ENCODE measurements around the gene WWOX.

WWOX gene

GRCh38 chr16:78895681-78896080 lies 796.2 kb downstream of the WWOX start:
- no peak for DNase-seq

DNA sequence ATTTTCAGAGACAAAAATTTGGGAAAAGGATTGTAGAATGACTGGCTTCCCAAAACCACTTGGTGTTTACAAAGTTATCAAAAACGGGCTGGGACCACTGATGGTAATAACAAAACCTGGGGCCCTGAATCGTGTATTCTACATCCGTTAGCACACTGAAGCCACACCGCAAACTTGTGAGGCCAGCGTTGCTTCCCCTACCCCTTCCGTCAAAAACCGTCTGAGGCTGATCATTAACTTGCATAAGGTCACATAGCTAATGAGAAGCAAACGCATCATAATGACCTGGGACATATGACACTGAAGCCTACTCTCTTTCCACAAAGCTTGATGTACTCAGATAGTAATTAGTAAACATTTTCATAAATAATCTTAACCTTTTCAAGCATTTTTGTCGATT lies 796.8 kb downstream of the WWOX start:
- peak; percentile 38 for DNase-seq

GRCh38 chr16:78897299-78897698 lies 797.8 kb downstream of the WWOX start:
- no peak for DNase-seq

DNA sequence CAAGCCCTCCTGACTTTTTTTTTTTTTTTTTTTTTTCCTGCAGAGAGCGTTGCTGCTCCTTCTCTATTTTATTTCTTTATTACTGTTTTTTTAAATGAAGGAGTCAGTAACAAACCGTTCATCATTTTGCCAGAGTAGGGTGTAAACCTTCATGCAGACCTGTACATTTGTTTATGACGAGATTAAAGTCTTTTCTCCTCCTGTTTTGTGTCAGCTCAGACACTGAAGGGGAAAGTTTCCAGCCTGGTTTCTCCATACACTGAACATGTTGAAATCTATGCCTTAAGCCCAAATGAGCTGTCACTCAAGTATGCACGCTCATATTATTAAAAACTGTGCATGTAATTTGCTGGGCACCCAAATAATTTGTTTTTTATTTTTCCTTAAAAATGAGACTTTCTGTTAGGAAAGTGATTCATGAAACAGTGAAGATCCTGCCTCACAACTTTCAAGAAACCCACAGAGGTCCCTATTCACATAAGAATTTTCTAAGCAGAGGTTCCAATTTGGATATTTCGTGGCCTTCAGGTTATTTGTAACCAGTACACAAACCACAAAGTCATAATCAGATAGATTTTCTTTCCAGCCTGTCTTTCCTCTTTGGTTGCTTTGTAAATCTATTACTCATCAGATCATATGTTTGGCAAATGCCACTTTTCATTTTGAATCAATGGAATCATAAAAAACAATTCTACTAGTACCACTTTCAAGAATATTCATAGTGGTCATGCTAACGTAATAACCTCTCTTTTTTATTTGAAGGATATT lies 800.8 kb downstream of the WWOX start:
- DNase-seq, result no peak

GRCh38 chr16:78900966-78901365 lies 801.5 kb downstream of the WWOX start:
- DNase-seq, result no peak

DNA sequence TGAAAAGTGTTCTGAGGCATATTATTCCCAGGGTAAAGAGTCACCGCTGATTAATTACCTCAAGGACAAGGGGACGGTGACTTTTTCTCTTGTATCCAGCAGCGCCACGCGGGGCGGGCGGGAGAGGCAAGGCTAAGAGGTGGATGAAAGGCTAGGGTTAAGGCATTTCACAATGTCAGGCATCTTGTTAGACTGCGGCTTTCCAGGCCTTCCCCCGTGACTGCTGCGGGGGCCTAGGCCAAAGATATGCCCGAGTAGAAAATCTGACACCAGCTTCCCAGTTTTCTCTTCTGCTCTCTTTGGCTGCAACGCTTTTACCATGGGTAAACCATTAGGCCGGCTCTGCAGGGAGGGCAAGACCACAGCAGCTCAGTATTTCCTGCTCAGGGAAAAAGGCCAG lies 802.9 kb downstream of the WWOX start:
- no peak for DNase-seq

- no peak for DNase-seq
Observed at GRCh38 chr16:78903237-78903636, 803.8 kb downstream of the WWOX start.

DNA sequence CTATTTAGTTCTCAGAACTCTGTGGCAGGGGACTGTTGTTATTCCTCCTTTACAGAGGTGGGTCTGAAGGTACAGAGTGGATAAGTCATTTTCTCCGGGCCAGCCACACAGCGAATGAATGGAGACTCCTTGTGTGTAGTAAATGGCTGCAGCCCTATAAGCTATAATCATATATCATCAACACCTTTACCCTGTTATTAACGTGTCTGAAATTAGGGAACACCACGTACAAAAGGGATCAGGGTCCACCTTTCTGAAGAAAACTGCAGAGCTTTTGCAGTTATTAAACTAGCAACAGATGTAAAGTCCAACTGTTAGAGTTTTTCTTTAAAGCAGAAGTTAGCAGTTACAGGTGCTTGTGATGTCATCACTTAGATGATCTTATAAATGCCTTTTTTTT lies 804.4 kb downstream of the WWOX start:
- no peak for DNase-seq

DNA sequence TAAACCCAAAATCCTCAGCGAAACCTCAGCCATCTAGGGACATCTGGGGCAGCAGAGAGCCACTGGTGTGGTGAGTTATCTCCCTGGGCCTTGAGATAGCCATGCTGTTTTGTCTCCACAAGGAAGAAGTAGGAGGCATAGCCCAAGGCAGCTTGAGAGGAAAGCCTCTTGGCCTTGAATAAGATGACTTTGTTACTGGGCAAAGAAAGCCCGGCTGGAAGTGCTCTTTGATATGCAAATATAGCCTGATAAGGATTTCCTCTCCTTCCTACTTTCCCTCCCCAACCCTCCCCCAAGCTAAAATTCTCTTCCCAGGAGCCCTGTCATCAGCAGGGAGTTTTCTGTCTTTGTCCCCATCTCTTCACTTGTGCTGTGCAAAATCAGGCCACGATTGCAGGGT lies 806.7 kb downstream of the WWOX start:
- no peak for DNase-seq

DNA sequence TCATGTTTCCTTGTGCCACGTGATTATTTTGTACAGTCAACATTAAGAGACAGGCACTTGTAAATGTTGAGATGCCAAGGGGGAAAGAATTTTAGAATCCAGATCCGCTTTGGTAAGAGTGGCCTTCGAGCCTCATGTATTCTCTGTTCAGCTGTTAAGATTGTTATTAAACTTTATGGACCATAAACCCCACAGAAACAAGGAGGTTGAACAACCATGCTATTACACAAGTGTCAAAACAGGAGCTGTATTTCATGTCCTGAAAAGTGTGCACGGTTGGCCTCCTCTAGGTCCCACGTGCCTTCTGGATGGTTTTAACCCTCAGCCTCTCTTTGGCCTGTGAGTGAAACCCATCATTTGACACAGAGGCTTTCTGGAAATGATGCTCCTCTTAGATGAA lies 809.8 kb downstream of the WWOX start:
- no peak for DNase-seq

DNA sequence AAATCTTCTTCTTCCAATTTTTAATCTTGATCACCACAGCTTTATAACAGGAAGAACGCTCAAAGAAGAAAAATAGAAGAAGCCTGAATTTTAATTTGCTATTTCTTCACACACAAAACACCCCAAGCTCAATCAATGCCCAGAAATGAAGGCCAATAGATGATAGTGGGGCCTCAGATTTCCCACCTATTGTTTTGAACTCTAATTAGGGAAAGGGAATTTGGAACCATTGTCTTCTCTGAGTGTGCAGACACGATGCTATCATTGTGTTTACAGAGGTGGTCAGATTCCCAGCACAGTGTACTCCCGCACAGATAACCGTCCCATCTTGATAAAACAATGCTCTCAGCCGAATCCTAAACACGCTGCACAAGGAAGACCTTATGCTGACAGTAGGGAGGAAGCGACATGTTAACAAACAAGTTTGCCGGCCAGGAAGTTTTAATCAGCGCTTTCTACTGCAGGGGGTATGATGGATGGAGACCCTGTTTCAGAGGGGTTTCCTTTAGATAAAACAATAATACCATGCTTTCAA lies 816.4 kb downstream of the WWOX start:
- no peak for DNase-seq

- DNase-seq, result no peak
Observed at GRCh38 chr16:78916928-78917545, 817.6 kb downstream of the WWOX start.

GRCh38 chr16:78918805-78919305 lies 819.4 kb downstream of the WWOX start:
- DNase-seq, result no peak

GRCh38 chr16:78919852-78920251 lies 820.4 kb downstream of the WWOX start:
- DNase-seq, result no peak

GRCh38 chr16:78920621-78921020 lies 821.2 kb downstream of the WWOX start:
- DNase-seq, result no peak

DNA sequence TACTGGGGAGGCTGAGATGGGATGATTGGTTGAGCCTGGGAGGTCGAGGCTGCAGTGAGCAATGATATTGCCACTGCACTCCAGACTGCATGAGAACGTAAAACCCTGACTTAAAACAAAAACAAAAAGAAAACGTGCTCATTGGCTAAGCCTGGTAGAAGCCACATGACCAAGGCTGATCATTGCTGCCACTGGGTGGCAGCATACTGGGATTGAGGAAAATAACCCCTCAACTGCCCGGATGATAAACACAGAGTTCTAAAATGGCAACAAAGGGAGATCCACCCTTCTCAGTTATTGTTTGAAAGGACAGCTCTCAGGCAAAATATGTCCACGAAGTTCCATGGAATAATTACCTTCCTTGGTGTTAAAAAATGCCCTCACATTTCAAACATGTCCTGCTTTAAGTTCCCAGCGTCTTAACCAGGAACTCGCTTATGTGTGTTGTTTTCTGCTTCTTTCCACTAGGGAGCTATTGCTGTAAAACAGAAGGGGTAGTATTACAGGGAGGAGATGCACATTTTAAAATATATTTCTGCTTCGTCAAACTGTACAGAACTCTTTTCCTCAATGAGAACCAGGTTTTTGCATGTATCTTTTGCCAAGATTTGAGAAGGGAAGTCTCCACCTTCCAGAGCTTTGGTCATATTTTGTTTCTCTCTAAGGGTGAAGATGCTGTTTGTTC lies 825.8 kb downstream of the WWOX start:
- DNase-seq, result peak; percentile 41

DNA sequence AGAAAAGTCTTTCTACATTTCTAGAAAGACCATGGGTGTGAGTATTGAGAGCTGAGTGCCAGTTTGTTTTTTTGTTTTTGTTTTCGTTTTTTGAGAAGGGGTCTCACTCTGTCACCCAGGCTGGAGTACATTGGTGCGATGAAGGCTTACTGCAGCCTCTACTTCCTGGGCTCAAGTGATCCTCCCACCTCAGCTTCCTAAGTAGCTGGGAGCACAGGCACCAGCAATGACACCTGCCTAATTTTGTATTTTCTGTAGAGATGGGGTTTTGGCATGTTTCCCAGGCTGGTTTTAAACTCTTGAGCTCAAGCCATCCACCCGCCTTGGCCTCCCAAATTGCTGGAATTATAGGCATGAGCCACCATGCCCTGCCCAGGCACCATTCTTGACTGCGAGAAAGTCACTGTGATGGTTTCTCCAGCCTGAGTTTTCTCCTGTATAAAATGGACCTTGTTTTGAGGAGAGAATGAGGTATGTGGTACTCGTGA lies 827.3 kb downstream of the WWOX start:
- DNase-seq, result no peak

GRCh38 chr16:78927766-78928165 lies 828.3 kb downstream of the WWOX start:
- DNase-seq, result no peak

DNA sequence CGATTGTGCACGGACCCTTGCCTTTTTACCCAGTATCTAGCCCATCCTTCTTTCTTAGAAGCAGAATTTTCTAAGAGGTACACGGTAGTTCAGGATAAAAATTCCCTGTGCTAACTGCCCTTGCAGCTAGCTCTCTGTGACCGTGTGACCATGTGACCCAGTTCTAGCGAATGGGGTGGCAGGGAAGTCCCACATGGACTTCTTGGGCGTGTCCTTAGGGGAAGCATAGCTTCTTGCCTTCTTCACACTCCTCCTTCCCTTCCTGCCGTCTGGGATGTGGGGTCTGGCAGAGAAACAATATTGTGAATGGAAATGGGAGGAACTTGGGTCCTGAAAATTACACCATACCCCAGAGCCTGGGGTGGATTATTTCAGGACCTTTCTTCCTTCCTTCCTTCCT lies 830.4 kb downstream of the WWOX start:
- no peak for DNase-seq

- DNase-seq, result no peak
Observed at GRCh38 chr16:78930561-78930960, 831.1 kb downstream of the WWOX start.

DNA sequence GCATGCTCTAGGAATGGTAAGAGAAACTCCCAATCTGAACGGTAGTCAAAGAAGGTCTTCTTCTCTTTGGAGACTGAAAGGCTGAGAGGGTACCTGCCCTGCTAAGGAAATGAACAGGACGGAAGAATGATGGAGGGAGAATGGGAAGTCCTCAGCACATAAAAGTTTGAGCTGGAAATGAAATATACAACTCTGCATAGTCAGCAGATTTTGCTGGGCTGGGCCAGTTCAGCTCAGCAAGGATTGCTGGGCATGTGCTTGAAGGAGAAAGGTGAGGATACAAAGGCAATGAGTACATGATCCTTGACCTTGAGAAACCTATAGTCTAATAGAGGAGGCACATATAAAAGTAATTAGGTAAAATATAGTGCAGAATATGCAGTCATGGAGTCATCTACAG lies 831.8 kb downstream of the WWOX start:
- no peak for DNase-seq

DNA sequence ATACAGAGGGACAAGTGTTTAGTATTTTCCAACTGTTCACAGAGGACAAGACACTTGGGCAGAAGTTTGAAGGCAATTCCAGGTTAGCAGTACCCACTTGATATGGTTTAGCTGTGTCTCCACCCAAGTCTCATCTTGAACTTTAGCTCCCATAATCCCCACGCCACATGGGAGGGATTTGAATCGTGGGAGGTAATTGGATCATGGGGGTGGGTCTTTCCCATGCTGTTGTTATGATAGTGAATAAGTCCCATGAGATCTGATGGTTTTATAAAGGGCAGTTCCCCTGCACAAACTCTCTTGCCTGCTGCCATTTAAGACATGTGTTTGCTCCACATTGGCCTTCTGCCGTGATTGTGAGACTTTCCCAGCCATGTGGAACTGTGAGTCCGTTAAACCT lies 832.2 kb downstream of the WWOX start:
- no peak for DNase-seq

DNA sequence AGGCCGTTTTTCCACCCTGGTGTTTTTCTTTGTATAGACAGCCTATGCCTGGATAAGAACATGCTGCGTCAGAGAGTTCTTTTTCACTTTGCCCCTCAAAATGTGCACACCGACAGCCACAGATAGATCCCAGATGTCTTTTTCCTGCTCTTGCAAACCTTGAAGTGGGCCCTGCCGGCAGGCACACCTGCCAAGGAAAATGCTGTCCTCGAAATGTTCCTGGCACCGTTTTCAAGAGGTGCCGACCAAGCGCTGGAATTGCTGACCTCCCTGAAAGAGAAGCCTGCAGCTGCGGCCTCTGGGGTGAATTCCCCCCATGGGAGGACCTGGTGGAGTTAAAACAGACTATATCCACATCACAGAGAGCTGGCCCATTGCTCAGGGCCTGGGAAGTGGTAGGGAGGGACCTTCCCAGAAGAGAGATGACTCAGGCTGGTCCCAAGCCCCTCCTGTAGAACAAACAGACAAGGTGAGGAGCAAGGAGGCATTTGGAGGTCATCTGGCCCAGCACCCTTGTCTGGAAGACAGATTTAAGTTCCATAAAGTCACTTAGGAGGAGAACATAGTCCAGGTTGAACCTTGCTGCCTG lies 833.0 kb downstream of the WWOX start:
- no peak for DNase-seq

Data from stimulated activated CD4-positive, alpha-beta T cell treated with anti-CD3 and anti-CD28 coated beads, Interleukin-4, amount 100 ng/mL, for 24 hours (primary cell).